ENCODE measurements around the gene RIOX2.

RIOX2 gene

DNA sequence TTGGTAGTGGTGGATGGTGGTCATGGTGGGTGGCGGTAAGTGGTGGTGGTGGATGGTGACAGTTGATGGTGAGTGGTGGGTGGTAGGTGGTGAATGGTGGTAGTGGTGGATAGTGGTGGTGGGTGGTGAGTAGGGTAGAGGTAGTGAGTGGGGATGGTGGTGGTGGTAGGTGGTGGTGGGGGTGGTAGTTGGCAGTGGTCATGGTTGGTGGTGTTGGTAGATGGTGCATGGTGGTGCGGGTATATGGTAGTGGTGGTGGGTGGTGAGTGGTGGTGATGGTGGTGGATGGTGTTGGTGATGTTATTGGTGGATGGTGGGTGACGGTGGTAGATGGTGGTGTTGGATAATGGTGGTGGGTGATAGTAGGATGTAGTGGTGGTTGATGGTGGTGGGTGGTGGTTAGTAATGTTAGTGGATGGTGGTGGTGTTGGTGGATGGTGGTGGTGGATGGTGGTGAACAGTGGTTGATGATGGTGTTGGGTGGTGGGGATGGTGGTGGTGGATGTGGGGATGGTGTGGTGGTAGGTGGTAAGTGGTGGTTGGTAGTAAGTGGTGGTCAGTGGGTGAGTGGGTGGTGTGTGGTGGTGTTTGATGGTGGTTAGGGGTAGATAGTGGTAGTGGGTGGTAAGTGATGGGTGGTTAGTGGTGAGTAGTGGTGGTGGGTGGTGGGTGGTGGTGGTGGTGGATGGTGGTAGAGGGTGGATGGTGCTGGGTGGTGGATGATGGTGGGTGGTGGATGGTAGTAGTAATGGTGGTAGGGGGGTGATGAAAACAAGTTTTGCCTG lies 16.7 kb upstream of the RIOX2 start:
- no peak for DNase-seq

DNA sequence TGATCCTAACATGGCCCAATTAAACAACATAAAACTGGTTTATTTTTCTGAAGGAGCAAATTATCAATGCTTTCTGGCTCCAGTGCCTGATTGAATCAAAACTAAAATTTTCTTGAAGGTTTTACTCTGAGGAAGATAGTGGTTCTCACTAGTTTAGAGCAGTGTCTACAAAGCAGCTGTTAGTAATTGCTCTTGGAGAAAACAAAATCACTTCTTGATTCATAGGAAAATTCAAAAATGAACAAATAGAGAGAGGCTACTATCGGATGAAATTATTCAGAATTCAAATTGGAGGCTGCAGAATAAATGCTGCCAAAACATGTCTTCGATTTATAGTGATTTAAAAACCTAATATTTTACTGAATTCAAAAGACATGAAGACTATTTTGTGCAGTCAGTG lies 15.1 kb upstream of the RIOX2 start:
- no peak for DNase-seq

DNA sequence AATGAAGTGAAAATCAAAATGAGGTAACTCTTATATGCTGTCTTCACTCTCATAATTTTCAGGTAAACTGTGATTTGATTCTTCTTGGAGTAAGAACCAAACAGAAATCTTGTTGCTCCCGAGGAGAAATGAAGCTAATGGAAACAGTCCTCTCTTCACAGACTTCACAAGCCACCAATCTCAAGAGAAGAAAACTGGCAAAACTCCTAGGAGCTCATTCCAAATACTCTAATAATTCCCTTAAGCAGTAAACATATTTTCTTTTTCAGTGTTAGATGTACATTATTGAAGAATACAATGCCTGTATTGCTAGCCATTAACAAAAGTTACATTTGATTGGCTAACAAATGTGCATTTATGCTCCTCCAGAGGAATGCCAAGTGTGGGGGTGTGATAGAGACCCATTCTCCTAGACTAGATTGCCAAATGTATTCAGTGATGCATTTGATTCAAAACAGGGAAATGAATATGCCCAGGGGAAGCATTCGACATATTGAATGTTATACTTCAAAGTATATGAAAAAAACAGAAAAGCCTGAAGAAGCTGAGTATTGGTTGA lies 11.8 kb upstream of the RIOX2 start:
- DNase-seq: no peak

DNA sequence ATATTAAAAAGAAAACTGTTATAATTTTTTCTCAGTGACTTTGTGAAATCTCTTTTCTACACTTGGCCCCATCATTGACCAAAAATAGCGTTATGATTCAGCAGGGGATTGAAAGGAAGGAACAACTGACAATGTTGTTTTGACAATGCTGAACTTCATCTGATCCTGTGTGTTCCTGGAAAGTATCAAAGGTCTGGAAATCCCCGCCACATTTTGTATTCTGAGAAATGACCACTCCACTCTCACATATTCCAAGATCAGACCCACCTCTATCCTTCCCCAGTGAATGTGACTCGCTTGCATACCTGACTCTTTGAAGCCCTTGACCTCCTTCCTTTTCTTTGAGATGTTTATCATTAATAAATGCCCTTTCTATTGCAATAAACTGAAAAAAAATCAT lies 9.7 kb upstream of the RIOX2 start:
- no peak for DNase-seq

DNA sequence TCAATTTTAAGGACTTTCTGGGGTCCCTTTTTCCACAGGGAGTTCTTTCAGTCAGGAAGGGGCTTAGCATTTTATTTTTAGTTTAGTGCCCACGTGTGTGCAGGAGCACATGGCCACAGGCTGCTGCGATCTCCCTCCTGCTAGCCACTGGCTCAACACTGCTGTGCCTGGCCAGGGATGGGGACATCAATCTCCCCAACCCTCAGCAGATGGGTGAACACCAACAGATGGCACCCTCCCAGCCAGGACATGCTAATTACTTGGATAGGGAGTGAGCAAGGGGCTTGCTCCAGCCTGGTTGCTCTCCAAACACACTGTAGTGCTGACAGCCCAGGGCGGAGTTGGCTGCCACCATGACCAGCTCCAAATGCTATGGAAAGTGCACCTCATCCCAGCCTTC lies 7.4 kb upstream of the RIOX2 start:
- no peak for DNase-seq

DNA sequence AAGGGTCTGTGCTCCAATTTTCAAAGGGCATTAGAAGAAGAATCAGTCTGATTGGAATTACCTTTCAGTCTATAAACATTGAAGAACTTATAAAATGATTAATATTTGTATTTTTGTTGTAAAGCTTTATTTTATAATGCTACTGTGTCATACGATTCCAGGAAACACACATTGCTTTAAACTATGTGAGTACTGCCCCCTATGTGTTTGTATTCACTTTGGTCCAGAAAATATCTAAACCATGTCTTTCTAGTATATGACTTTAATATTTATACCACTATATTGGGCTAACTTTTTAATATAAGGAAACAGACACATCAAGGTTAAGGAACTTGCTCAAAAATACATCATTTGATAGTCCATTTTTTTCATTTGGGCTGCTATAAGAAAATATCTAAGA lies 3.2 kb upstream of the RIOX2 start:
- DNase-seq: no peak

DNA sequence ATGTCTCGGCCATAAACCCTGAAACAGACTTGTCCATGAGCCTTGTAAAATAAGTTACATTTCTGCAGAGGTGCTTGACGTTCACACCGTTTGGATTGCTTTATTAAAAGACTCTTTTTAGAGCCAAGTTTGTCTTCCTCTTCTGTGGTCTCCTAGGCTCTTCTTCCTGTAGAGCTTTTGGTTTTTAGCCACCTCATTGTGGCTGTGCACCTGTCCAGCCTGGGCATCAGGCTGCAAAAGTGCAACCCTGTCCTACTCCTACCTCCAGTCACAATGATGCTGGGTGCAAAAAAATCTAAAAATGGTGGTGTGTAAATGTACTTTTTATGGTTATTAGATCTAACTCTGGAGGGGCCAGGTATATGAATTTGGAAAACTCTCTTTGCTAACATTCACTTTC lies 2.8 kb upstream of the RIOX2 start:
- DNase-seq: no peak

DNA sequence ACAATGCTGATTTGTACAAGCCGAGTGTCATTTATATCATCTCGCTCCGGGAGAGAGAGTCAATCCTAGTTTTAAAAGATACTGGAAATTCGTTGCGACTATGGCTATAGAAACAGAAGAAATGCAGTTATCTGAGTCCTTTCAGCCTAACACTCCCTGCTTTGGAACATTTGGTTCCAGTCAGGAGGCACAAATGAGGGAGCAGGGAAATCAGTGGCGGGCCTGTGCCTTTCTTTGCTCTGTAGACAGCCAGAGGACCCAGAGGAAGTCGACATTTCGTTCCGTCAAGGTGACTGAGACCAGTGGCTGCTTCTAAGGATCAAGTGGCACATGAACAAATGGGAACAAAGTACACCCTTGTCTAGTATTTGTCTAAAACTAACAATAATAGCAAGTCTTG lies 745 bp upstream of the RIOX2 start:
- DNase-seq: no peak

DNA sequence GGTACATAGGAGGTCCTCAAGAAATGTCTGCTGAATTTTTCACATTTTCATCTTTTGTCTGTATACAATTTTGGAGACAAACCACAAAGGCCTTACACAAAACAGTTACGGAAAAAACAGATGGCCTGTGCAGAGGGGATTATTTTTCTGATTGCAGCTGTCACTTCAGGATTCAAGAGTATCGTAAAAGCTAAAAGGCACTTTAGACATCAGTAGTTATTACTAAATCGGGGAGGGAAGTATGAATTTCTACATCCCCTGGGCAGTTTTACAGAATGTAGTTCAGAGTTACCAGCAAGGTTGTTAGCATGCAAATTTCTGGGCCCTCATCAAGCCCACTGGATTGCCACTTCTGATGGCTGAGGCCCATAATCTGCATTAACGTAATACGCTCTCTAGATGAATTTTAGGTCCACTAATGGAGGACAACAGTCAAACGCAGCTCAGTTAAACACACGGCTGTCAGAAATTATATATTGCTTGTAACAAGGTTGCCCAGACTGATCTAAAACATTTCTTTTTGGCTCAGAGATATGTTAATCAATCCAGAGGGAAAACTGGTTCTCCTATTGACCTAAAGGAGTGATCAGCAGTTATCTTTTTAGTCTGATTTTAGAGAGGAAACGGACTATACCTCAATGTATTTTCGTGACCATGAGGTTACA lies 1.1 kb downstream of the RIOX2 start:
- no peak for DNase-seq

DNA sequence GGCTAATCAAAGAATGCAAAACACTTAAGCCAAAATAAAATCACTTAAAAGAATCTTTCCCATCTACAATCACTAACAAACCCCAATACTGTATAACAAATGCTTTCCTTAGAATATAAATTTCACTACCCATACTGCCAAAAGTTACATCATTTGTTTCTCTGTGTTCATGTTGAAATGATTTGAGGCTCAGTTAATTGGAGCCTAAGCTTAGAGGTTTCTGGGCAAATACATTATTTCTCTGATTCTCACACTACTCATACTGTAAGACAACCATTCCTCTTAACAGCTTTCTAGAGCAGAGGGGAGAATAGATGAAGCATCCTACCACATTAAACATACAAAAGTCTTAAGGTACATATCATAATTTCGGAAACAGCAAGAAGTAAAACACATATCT lies 2.1 kb downstream of the RIOX2 start:
- DNase-seq: no peak

DNA sequence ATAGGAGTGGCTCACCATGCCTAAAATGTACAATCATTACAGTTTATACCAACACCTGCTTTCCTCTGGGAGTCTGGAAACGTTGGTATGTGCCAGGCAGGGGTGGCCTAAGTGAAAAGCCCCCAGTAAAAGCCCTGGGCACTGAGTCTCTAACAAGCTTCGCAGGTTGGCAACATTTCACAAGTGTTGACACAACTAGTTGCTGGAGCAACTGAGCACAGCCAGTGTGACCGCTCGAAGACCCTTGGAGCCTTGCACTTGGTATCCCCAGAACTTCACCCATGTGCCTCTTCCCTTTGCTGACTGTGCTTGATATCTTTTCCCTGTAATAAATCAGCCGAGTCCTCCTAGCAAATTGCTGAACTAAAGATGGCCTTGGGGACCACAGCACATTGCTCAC lies 2.7 kb downstream of the RIOX2 start:
- no peak for DNase-seq

DNA sequence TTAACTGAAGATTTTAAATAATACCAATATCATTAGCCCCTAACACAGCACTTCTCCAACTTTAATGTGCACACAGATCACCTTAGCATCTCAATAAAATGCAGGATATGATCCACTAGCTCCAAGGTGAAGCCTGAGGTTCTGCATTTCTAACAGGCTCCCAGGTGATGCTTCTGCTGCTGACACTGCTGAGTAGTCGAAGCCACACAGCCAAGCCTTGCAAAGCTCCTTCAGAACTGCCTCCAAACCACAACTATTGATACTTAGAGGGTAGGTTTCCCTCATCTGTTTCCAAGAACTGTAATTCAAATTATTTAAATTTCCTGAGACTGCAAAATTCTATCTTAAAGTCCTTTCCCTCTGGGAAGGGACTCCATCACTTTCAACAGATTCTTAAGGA lies 3.9 kb downstream of the RIOX2 start:
- DNase-seq: no peak

DNA sequence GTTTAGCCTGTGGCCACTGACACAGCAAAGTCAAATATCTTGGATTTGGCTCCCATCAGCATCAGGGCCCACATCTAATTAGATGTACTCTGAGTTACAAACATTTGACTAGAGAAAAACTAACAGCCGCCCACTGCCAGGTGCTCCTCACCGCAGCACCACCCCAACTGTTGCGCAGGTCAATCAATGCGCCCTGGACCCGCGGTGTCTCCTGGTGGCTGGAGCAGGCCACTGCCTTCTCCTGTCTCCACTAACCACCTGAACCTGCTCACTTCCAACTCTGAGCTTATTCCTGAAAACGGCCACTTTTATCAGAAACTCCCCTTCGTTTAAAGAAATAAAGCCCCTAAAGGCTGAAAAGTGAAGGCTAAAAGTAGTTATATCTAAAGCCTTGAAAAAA lies 4.3 kb downstream of the RIOX2 start:
- DNase-seq: no peak

DNA sequence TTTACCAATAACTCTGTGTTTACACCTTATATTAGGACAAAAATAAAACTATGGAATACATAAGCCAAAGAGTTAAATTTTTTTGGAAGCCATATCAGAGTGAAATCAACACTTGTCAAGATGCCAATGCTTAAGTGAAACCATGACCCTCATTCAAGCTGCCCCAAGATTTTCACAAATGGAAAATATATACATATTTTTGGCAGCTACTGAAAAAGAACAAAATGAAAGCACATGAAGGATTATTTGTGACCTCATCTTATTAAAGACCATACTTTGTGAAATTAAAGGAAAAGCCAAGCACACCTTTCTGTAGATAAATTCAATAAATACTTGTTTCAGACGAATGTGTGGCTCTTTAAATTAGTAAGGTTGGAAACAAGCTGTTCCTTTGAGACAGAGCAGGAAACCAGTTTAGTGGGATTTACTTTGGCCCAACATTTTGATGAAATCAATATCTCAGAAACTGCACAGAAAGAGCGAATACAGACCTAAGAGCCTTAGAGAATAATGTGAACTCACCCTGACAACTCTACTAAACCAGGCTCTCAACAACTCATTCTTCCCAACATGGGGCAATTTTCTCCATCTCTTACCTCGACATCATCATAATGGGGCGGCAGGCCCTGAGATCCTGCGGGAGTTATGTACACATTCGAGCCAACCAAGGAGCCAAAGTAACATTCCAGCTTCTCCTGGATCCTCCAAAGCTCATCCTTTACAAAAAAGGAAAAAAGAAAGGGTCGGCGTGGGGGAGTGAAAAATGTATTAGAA lies 11.1 kb downstream of the RIOX2 start:
- DNase-seq: no peak

DNA sequence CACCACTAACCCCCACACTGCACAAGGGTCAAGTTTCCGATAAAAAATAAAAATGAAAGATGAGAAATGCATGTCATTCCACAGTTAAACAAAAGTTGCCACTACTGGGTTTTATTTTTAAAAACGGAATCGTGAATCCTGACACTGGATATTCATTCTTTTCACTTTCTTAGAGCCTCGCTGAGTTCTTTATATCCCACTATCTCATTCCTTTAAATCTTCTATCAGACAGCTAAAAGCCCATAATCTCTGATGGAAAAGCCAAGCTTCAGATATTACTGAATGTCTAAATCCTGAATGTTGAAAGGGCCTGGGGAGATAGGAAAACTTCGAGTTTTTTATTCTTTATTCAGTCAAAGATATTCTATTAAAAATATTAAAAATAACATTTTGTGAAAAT lies 11.7 kb downstream of the RIOX2 start:
- no peak for DNase-seq

DNA sequence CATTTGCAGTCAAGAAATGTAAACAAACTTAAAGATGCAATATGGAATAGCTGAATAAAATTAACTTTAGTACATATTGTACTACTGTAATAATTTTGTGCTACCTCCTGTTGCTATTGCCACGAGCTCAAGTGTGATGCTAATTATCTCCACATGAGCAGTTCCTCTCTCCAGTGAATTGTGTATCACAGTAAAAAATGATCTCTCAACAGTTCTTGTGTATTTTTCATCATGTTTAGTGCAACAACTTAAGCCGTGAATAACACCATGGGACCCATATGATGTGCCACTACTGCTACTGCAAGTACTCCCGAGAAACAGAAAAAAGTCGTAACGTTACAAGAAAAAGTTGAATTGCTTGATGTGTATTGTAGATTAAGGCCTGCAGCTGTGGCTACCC lies 12.4 kb downstream of the RIOX2 start:
- no peak for DNase-seq

DNA sequence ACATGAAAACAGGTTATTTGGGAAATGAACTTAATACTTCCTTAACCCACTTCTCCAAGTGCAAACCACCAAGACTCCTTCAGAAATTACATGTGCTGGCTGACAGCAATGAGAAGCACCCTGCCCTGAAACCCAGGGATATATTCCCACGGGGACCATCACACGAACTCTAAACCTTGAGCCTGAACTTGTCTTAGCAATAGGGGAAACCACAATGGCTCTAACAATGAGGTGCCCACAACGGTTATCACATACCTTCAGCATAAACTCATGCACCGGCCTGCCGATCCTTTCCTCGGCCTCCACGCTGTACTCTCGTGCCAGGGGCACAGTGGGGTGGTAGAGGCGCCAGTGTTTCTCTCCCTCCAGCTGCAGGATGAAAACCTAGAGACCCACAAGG lies 13.4 kb downstream of the RIOX2 start:
- no peak for DNase-seq

DNA sequence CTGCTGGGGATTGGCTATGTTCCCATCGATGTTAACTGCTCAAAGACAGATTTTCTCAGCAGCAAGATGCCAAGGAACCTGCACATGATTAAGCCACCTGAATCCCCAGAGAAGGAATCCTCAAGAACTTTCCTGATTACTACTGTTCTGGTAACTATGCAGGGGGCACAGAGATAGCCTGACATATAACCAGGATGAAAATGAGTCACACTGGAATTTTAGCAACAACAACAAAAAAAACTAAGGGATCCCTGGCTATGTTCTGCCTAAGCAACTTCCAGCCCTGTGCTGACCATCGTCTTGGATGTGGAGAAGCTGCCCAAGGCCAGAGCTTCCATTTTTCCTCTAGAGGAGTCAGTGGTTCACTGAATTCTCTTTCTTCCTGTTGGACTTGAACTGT lies 13.8 kb downstream of the RIOX2 start:
- DNase-seq: no peak

DNA sequence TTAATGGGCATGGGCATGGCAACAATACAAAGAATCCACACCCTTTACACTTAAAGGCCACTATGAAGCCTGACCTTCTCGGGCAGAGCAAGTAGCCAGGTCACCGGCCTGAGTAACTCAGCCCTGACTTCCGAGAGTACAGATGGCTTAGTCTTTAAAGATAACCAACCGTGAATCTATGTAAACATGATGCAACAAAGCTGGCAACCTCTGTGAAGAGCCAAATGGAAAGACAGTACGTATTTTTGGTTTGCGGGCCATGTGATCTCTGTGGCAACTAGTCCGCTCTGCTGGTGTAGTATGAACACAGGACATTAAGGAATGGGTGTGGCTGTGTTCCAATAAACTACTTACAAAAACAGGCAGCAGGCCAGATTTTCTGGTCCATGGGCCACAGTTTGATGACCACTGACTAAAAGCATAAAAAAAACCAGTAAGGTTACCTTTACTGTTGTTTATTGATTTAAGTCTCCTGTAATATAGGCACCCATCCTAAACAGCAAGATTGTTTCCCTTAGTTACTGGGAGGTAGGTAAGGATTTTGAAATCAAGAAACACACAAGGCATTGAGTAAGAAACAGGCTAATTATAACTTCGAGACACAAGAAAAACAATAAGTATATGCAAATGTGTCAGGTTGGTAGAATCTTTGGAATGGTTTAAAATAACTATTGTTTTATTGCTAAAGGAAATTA lies 14.5 kb downstream of the RIOX2 start:
- DNase-seq: no peak

DNA sequence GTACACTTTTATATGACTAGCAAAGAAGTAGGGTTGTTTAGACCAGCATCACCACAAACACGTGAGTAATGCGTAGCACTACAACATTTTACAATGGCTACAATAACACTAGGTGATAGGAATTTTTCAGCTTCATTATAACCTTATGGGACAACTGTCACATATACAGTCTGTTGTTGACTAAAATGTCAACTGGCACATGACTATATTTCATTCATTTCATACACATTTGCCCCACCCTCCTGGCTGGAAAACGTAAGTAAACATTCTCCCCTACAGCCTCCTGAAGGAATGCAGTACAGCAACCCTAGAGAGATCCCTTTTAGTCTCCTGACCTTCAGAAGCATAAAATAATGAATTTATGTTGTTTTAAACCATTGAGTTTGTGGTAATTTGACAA lies 16.2 kb downstream of the RIOX2 start:
- no peak for DNase-seq

DNA sequence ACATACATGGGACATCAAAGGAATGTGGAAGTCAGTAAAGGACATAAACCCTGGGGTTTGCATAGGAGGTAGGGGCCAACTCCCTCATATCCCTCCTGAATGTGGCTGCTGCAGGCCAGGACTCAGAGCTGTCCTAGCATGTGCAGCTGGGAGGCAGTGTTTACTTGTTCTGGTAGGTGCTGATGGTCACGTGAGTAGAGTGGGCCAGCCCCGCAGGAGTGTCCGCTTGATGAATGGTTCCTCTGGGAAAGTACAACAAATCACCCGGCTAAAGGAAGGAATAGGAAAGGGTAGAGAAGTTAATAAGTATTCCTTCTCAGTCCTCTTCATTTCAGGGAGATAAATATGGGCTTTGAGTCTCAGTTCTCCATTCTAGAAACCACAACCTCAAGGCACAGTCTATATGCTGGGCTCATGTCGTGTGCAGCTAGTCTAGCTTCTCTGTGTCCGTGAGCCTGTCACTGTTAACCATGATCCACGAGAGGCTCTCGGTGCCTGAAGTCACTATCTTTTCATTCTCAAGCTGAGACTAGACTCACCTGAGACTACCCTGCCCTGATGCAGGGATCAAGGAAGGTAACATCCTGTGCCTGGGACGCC lies 17.9 kb downstream of the RIOX2 start:
- no peak for DNase-seq

DNA sequence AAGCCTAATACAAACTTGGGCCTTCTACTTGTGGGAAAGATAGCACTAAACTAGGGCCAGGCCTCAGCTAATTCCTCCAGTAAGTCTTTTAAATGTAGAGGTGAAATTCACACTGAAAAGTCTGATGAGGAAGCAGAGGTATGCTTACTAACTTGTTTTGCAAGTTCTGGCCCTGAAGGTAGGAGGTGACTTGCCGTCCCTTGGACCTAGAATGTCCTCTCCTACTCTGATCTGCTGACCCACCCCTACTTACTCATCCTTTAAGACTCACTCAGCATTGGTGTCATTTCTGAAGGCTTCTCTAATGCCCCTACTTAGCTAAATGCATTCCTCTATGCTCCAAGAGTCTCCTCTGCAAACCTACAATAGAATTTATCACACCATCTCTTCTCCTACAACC lies 19.4 kb downstream of the RIOX2 start:
- DNase-seq: no peak

DNA sequence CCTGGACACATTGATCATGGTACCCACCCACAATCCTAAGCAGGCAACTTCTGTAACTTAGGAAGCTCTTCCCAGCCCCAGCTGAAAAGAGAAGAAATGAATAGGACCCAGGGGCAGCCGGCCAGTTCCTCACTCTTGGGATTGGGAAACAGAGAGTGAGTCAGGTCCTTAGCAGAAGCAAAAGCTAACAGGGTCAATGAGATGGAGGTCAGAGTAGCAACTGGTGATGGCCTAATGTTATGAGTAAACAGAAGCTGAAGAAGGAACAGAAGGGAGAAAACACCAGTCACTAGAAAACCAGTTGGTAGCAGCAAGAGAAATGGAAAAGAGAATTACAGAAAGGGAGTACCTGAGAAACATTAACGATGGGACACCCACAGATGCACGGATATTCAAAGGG lies 20.0 kb downstream of the RIOX2 start:
- DNase-seq: no peak

All from NCI-H226 (cell line).